IPS-NIHi7 (cell line): ENCODE results near the gene ACOXL.
"Not testable (repeated sequence)": the region's sequence is repeated elsewhere in the genome, so short reads cannot be mapped to it uniquely, and the experiment has no call there.

ENCODE experiments used
- DNase-seq: peaks from one replicate; pipeline ENCODE4 v3.0.0; 2012; ENCODE audit warnings: mixed read lengths; ENCODE audit errors: extremely low spot score

ACOXL gene

DNA sequence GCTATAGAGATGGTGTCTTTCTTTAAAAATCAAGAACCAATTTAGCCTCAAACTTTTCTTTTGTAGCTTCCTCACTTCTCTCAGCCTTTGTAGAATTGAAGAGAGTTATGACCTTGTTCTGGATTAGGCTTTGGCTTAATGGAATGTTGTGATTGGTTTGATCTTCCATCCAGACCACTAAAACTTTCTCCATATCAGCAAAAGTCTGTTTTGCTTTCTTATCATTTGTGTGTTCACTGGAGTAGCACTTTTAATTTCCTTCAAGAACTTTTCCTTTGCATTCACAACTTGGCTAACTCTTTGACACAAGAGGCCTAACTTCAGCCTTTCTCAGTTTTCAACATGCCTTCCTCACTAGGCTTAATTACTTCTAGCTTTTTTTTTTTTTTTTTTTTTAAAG, 193.1 kb downstream of the ACOXL start:
- DNase-seq, result no peak

DNA sequence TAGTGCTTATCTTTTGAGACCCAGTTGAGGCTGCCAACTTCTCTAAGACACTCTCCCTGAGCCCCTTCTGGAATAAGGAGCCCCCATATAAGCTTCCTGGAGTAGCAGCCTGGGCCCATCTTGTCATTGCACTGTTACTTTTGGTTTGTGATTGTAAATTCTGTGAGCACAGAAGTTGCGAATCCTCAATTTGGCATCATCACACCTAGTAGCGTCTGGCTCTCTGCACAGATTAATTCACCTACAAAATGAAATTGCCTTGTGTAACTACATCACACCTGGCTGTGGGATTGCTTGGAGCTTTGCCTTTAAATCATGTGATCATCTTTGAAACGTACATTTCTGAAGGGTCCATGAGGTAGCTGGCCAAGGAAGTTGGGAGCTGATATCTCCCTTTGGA, 195.2 kb downstream of the ACOXL start:
- no peak for DNase-seq

DNA sequence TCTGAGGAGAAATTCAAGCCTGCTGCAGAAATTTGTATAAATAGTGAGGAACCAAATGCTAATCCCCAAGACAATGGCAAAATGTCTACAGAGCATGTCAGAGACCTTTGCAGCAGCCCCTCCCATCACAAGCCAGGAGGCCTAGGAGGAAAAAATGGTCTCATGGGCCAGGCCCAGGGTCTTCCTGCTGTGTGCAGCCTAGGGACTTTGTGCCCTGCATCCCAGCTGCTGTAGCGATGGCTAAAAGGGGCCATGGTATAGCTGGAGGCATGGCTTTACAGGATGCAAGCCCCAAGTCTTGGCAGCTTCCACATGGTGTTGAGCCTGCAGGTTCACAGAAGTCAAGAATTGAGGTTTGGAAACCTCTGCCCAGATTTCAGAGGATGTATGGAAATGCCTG, 197.2 kb downstream of the ACOXL start:
- DNase-seq, result no peak

DNA sequence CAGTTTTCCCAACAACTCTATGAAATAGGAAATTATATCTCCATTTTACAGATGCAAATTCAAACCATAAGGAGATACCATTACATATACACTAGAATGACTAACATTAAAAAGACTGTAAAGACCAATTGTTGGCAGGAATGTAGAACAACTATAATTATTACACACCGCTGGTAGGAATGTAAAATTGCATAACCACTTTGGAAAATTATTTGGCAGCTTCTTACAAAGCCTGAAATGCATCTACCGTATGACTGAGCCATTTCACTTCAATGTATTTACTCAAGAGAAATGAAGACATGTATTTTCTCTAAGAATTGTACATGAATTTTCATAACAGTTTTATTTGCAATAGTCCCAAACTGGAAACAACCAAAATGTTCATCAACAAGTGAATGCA, 199.3 kb downstream of the ACOXL start:
- no peak for DNase-seq

DNA sequence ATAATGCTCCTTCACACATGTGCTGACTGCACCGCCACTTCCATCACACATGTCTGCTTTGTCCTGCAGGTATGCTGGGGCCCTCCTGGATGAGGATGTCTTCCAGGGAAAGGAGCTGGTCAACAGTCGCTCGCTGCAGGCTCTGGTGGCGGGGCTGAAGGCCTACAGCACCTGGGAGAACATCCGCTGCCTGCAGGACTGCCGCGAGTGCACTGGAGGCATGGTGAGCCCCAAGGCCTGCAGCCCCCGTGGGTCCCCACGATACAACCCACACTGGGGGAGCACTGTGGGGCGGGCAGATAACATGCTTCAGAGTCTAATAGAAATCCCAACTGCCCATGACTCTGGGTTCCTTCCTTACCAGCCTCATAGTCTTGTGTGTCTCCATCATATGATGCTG, 201.0 kb downstream of the ACOXL start:
- no peak for DNase-seq

DNA sequence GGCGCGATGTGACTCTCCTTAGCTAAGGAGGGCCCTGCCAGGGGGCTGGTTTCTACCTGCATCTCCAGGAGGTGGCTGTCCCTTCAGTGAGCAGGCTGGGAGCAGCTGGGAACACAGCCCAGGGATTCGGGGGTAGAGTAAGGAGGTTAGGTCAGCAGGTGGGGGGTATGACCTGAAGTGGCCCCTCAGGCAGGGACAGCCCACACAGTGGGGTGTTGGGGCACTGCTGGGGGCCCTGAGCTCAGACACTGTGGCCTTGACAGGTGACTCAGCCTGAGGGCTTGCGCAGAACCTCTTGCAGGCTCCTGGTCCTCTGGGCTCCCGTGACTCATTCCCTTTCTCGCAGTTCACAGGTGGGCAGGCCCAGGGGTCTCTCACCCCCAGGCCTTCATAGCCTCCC, 202.6 kb downstream of the ACOXL start:
- no peak for DNase-seq

DNA sequence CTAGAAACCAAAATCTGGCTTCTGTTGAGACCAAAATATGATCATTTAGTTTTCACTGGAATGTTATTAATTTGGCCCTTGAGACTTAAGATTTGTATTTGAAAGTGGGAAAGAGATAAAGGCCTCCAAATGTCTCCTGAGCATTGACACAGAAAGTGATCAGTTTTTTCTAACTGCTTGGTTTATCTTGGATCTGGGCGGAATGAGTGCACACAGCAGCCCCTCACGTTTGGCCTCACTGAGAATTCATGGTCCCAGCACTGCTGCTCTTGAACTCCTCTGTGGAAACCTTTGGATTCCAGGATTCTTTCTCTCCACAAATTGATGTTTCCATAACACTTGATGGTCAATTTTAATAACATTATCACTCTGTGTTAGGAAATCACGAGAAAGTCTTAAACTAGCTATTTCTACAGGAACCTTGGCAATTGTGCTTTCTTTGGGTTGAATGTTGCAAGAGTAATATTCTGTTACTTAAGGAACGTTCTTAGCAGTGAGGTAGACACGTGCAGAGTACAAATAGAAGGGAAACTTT, 208.1 kb downstream of the ACOXL start:
- no peak for DNase-seq

DNA sequence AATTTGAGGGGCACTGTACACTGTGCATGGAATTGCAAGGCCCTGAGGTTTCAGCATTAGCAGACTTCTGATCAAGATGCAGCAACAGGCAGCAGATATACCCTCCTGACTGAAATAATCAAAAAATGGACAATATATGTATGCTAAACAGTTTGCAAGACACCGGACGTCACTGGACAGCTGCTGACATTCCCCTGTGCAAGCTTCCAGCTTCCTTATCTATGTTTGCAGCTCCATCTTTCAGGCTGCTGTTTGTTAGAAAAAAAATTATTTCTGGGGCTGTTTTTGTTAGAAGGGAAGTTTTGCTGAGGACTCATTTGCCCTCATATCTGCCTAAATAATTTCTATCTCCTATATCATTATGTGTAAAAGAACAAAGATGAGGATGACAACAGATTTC, 208.9 kb downstream of the ACOXL start:
- DNase-seq, result no peak

DNA sequence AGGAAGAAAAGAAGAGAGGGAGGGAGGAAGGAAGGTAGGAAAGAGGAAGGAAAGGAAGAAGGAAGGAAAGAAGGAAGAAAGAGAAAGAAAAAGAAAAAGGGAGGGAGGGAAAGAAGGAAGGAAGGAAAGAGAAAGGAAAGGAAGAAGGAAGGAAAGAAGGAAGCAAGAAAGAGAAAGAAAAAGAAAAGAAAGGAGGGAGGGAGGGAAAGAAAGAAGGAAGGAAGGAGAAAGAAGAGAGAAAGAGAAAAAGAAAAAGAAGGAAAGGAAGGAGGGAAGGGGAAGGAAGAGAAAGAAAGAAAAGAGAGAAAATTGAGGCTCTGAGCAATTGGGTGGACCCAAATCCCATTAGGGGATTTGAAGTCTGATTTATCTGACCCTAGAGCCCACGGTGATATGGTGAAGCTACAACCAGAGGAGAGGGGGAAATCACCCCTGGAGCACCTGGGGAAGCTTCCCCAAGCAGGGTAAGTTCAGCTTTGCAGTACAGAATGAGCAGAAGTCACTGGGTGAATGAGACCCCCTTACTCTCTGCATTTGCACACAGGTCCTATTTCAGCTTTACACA, 210.8 kb downstream of the ACOXL start:
- no peak for DNase-seq

DNA sequence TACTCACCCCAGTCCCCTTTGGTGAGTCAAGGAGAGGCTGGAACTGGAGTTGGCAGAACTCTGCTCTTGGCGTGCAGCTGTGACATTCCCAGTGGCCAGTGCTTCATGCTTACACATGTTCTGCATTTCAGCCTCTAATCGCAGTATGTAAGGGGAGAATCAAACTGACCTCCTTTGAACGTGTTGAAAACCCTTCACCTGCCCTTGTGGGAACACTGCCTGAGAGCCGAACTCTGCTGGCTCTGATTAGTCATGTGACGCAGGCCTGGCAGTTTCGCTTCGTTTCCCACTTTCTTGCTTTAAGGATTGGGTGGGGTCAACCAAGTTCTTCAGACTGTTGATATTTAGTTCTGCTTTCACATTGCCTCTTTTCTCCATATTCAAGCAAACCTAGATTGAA, 214.5 kb downstream of the ACOXL start:
- DNase-seq, result no peak

DNA sequence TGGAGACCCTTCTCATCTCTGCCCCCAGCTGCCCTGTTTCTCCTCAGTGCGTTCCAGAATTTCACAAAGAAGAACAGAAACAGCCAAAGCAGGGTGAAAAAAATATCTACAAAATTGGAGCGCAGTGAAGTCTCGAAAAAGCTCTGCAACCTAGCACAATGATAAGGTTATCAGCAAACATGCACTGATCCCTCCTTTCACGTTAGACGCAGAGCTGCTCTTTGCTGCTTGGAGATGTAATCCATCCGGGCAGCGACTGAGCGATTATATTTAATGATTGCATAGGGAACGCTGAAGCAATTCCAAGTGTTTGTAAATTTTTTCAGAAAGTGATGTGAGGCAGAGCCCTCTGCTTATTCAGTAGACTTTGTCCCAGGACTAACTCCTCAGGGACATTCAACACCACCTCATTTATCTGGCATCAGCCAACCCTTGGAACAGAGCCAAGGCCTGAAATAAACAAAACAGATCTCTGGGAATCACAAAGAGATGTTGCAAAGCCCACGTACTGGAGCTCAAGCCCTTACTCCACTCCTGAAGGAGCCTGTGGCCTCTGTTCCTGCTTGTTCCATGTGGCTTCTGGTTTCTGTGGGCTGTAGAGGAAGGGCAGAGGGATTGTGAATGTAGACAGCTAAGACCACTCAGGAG, 215.8 kb downstream of the ACOXL start:
- no peak for DNase-seq

DNA sequence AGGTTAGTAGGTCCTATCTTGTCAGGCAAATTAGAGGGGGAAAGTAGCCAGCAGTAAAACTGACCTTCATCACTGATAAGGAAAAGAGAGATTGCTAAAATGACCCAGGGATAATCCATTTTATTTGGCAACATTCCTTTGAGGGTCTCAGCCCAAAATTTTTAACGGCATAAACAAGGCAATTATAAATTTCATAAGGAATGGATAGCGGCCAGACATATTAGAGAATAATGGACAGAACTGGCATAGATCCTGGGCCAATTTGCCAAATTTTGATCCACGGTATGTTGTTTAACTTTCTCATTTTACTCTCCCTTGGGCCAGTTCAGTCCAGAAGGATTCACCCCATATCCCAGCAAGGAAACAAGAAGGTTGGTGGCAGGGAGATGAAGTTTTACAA, 217.9 kb downstream of the ACOXL start:
- DNase-seq, result no peak

DNA sequence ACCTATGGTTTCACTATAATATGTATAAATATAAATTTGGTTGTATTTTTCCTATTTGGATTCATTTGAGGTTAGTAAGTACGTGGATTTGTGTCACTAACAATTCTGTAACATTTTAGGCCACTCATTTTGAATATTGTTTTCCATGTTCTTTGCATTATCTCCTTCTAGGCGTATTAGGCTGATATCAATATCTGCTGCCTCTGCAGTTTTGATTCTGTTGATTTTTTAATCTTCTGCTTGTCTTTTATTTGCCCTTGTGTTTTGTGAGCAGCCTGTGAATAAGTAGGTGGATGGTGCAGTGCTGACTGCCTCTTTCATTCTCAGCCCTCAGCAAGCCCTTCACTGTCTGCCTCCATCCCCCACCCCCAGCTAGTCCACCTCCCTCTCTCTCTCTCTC, 222.7 kb downstream of the ACOXL start:
- DNase-seq, result no peak

DNA sequence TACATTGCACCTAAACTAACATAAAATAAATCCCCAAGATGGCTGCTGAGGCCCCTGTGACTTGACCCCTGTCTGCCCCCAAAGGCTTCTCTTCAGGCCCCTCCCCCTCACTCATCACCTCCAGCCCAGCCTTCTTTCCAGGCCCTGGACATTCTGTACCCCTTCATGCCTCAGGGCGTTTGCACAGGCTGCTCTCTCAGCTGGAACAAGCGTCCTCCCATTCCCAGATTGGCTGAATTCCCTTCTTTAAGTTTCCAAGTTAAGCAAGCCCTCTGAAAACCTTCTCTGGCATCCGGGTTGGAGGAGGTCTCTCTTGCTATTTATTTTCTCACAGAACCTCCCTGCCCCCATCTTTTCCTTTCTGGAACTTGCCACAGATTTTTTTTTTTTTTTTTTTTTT, 223.2 kb downstream of the ACOXL start:
- no peak for DNase-seq

DNA sequence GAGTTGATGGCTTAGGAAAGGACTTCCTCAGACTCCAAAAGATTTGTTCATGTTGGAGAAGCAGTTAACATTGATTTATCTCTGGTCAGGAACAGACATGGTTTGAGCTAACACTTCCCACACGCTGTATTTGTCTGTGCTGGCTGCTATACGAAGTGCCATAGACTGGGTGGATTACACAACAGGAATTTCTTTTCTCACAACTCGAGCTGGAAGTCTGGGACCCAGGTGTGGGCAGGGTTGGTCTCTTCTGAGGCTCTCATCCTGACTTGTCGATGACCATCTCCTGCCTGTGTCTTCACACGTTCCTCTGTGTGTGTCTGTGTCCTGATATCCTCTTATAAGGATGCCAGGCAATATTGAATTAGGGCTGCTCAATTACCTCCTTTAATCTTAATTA, 224.9 kb downstream of the ACOXL start:
- no peak for DNase-seq

DNA sequence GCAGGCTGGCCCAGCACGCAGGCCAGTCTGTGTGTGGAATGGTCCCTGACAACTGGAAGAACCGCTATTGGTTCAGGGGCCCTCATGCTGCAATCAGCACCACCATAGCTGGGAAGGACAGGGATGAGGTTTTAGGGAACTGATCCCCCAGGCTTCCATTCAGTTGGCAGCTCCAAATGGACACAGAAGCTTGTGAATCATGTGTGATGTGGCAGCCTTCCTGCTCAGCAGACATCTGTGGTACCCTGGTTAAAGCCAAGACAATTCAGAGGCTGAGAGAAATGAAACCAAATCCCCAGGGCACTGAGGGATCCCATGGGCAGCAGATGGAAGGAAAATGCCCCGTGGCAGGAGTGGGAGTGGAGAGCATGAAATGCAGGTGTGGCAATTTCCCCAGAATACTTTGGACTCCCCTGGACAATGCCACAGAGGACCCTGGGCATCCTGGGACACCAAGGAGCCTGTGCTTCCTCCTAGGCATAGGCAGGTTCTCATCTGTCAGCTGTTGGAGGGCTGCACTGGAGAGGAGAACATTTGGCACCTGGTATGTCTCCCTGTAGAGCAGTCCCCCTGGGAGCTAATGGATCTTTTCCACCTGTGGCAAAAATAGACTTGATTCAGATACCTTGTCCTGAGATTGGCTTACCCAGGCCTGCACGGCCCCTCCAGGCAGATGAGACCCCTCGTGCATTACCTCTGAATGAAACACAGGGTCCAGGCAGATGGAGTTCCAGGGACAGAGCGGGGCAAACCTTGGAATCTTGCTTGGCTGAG, 226.2 kb downstream of the ACOXL start:
- DNase-seq, result no peak

DNA sequence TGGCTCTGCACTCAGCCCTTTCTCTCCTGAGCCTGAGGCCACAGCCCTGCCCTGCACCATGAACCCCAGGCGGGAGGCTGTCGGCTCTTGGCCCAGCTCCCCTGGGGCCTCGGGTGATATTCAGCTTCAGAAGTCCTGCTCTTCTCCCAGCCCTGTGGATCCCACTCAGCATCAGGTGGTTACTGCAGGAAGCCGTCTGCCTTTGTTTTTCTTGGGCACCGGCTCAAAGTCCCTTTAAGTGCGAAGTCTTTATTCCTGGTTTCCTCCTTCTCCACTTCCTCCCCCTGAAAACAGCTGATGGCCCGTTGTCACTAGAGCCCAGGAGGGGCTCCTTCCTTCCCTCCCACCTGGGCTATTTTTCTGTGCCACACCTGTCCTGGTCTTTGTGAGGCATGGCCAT, 226.8 kb downstream of the ACOXL start:
- DNase-seq, result no peak

DNA sequence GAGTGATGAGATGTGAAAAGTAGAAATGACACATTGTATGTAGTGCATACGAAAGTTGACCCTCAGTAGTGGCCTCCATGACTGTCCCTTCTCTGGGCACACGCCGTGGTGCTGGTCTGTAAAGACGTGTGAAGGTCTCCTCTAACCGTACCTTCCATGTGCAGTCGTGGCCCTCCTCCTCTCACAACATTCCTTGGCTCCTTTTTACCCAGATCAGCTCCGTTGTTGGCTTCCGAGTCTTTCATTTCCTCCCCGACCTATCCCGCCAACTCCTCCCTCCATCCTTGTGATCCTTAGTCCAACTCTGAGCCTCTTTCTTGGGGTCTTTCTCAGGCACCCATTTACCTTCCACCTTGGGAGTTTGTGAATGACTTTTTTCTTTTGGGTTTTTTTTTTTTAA, 227.9 kb downstream of the ACOXL start:
- no peak for DNase-seq

DNA sequence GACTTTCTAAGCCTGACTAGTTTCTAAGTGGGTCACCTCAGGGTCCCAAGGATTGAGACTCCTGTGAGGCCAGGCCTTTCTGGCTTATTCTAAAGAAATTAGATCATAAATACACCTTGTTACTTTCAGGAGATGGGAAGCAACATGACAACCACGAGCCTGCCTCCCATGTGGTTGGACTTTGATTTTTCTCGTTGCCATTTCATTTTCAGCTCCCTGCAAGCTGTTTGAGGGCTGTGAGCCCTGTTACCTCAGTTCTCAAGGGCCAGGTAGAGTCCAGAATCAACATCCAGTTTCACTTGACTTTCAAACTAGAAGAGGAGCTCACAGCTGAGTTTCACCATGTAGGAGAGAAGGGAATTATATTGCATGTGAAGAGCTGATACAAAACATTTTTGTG, 228.6 kb downstream of the ACOXL start:
- DNase-seq, result no peak

DNA sequence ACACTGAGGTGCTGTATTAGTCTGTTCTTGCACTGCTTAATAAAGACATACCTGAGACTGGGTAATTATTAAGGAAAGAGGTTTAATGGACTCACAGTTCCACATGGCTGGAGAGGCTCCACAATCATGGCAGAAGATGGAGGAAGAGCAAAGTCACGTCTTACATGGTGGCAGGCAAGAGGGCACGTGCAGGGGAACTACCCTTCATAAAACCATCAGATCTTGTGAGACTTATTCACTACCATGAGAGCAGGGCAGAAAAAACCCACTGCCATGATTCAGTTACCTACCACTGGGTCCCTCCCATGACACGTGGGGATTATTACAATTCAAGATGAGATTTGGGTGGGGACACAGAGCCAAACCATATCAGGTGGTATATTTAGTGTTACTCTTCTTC, 229.3 kb downstream of the ACOXL start:
- DNase-seq, result not testable (repeated sequence)

DNA sequence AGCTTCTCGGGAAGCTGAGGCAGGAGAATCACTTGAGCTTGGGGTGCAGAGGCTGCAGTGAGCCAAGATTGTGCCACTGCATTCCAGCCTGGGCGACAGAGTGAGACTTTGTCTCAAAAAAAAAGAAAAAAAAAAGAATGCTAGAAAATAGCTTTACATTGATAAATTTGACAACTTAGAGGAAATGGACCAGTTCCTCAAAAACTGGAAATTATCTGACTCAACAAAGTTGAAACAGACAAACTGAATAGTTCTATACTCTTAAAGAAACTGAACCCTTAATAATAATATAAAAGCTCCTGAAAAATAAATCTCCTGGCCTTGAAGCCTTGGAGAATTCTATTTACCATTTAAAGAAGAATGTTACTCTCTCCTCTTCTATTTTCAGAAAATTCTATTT, 237.3 kb downstream of the ACOXL start:
- no peak for DNase-seq

DNA sequence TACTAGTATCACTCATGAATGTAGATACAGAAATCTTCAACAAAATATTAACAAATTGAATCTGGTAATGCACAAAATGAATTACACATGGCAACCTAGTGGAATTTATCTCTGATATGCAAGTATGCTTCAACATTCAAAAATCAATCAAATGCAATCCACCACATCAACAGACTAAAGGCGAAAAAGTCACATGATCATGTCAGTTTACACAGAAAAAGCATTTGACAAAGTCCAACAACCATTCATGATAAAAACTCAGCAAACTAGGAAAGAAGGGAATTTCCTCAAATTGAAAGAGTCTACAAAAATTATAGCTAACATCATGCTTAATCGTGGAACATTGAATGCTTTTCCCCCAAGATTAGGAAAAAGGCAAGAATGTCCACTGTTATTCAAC, 237.8 kb downstream of the ACOXL start:
- no peak for DNase-seq

DNA sequence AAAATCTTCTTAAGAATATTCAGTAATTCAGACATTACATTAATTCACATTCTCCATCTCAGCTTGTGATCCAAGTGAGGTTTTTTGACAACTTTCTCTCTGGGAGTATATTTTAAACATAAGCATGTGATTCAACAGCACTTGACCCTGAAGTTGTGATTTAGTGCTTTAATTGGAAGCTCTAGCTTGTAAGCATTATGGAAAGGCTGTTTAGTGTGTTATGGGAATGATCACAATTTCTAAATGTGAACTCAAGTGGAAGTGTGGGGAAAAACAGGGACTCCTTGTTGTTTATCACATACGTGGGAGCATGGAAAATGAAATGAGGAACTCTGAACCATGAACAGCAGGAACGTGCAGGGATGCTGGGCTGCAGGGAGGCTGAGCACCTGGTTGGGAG, 239.4 kb downstream of the ACOXL start:
- no peak for DNase-seq
